Adrenal gland (tissue), 12 donors: ENCODE results near the gene RGS2. TPM values are rescaled to one million over a fixed set of nuclear protein-coding genes. Genes with fewer than 3 reads are reported as not detected.

Source experiments
- DNase-seq, 7 donors: peaks; one replicate each; pipeline ENCODE4 v3.0.0-alpha.2; 2019 to 2020
- H3K27ac ChIP-seq, 5 donors: fragments of 200-600 bp; sonication (generic) in 4 of 5; 1 replicate in 3 of 5; 2 replicates in 2 of 5; pipeline versions ENCODE4 v1.5.1 to v1.8.0; 2016 to 2020; ENCODE audit warnings: mild to moderate bottlenecking in 1 of 5
- H3K27me3 ChIP-seq: fragments of 200-600 bp; 2 replicates; pipeline ENCODE4 v1.8.0; 2021
- H3K36me3 ChIP-seq, 2 donors: fragments of 200-600 bp; replicated peaks in 1 of 2; 1 replicate in 1 of 2; 2 replicates in 1 of 2; pipeline versions ENCODE4 v1.5.1 to v1.8.0; 2018 to 2022
- H3K4me1 ChIP-seq, 2 donors: fragments of 200-600 bp; replicated peaks in 1 of 2; 1 replicate in 1 of 2; 2 replicates in 1 of 2; pipeline versions ENCODE4 v1.5.1 to v1.8.0; 2018 to 2021
- H3K4me3 ChIP-seq, 4 donors: fragments of 200-600 bp; sonication (generic) in 3 of 4; one replicate each; pipeline ENCODE4 v1.5.1; 2016 to 2018
- H3K9me3 ChIP-seq, 3 donors: fragments of 200-600 bp; sonication (generic) in 1 of 3; replicated peaks in 1 of 3; 1 replicate in 2 of 3; 2 replicates in 1 of 3; pipeline versions ENCODE4 v1.5.1 to v1.8.0; 2016 to 2021
- CTCF ChIP-seq, 6 experiments: fragments of 450-650 bp in 4 of 6; fragments of 200-600 bp in 2 of 6; sonication (generic) in 1 of 6; IDR thresholded peaks; 1 replicate in 5 of 6; 2 replicates in 1 of 6; pipeline versions ENCODE4 v1.5.1 to v1.8.0; 2016 to 2021; ENCODE audit warnings: antibody characterized with exemption in 6 of 6, mild to moderate bottlenecking in 2 of 6, moderate library complexity in 1 of 6
- POLR2A ChIP-seq, 2 donors: fragments of 450-650 bp; IDR thresholded peaks; one replicate each; pipeline ENCODE4 v1.6.1; 2017; ENCODE audit warnings: antibody characterized with exemption in 2 of 2, mild to moderate bottlenecking in 2 of 2, moderate library complexity in 1 of 2
- WGBS, 4 donors: extraction: QIAGEN DNeasy Blood & Tissue Kit in 2 of 4; methylation state at CpG; one replicate each; pipeline versions ENCODE4 v1.1.5 to v1.1.7; 2013 to 2017; 5-methylcytosine and 5-hydroxymethylcytosine counted together
- intact Hi-C, 2 donors: fragments of 100-400 bp; cut with DNase I; formaldehyde crosslinking; loops; one replicate each; pipeline versions ENCODE4 v1.14.1 to v1.15.0; 2022 to 2023
- polyA plus RNA-seq, 3 donors: library from polyadenylated mRNA; stranded (reverse); fragments of 200-250 nt in 2 of 3; fragments of 350-450 nt in 1 of 3; fragmentation: Illumina TruSeq in 1 of 3; extraction: RNeasy Lipid Tissue Mini Kit (QIAGEN cat#74804) in 1 of 3; gene quantifications; one replicate each; pipeline ENCODE4 v1.2.3, GENCODE V29; 2013 to 2014
- total RNA-seq, 9 donors: library from RNA; depleted of rRNA in 4 of 9; stranded (reverse); fragments of >200 nt in 4 of 9; fragments of 120-200 nt in 1 of 9; fragmentation: NEBNext Ultra II Directional in 1 of 9; extraction: Animal tissue kit (Norgen Biotek cat#: 25700) in 1 of 9; gene quantifications; one replicate each; pipeline versions ENCODE4 v1.1.0 to v1.2.4, GENCODE V29; 2013 to 2023
- donor health status: healthy with polysubstance abuse.
- donor health status: Bipolar disorder and iron deficiency.
- donor health status: DM: yes; HTN: yes; CAD: no.
- donor health status: DM: no; HTN: no; CAD: no.
- donor health status: DM: no; HTN: no; CAD: no.
- donor health status: DM: yes; HTN: yes; CAD: no.

The RGS2 gene
- total and polyA plus RNA-seq, 12 donors = 96.9 to 476 (median 162) TPM

GRCh38 chr1:192766876-192767275 lies 42.0 kb upstream of the RGS2 start:
- no peak overlapping the region for H3K4me3 ChIP-seq
- DNase-seq = no peak
- H3K36me3 ChIP-seq = no peaks in the 10 kb centered on the region
- no peaks in the 10 kb centered on the region for H3K27me3 ChIP-seq
- WGBS, 4 donors = 78 to 93% (median 88%) methylated on average over 3 of the region's 3 CpGs
- TF ChIP-seq CTCF (IDR thresholded peaks at IDR 0.05) = no peak
- H3K9me3 ChIP-seq = no peaks in the 10 kb centered on the region
- no peak overlapping the region for H3K27ac ChIP-seq
- intact Hi-C loops = no loop called here
- H3K4me1 ChIP-seq = no peaks in the 10 kb centered on the region

GRCh38 chr1:192767798-192768197 lies 41.0 kb upstream of the RGS2 start:
- Histone ChIP-seq H3K27me3 (no peaks in the 10 kb centered on the region), H3K4me3 (no peak overlapping the region), H3K9me3 (no peaks in the 10 kb centered on the region), H3K4me1 (no peaks in the 10 kb centered on the region), H3K27ac (no peak overlapping the region), H3K36me3 (no peaks in the 10 kb centered on the region)
- TF ChIP-seq POLR2A (IDR thresholded peaks at IDR 0.05) = no peak
- no peak for TF ChIP-seq CTCF (IDR thresholded peaks at IDR 0.05)
- WGBS, 4 donors = 85 to 100% (median 97%) methylated on average over 2 of the region's 2 CpGs
- intact Hi-C loops = no loop called here
- DNase-seq = no peak

- intact Hi-C loops = no loop called here
- no peaks in the 10 kb centered on the region for H3K4me1 ChIP-seq
- no peak overlapping the region for H3K4me3 ChIP-seq
- H3K9me3 ChIP-seq = no peaks in the 10 kb centered on the region
- DNase-seq = no peak
- TF ChIP-seq POLR2A (IDR thresholded peaks at IDR 0.05) (no peak), CTCF (IDR thresholded peaks at IDR 0.05) (no peak)
- H3K27ac ChIP-seq = no peak overlapping the region
- H3K27me3 ChIP-seq = no peaks in the 10 kb centered on the region
- no peaks in the 10 kb centered on the region for H3K36me3 ChIP-seq
Measured at GRCh38 chr1:192768463-192768862, 40.4 kb upstream of the RGS2 start.

- DNase-seq = no peak
- intact Hi-C loops = no loop called here
- no peak overlapping the region for H3K27ac ChIP-seq
- H3K9me3 ChIP-seq = no peaks in the 10 kb centered on the region
- TF ChIP-seq CTCF (IDR thresholded peaks at IDR 0.05) = no peak
- no peak for TF ChIP-seq POLR2A (IDR thresholded peaks at IDR 0.05)
- H3K4me1 ChIP-seq = no peaks in the 10 kb centered on the region
- no peaks in the 10 kb centered on the region for H3K36me3 ChIP-seq
- no peak overlapping the region for H3K4me3 ChIP-seq
- no peaks in the 10 kb centered on the region for H3K27me3 ChIP-seq
- WGBS, 4 donors = 88 to 97% (median 93%) methylated on average over 4 of the region's 4 CpGs
Measured at GRCh38 chr1:192771341-192771740, 37.5 kb upstream of the RGS2 start.
